ENCODE results near the gene CHL1.

The CHL1 gene

GRCh38 chr3:440826-441225, 244.3 kb downstream of the CHL1 start:
- no peak for DNase-seq (ENCODE audit: low spot score)
- Mint-ChIP-seq H3K4me1 (ENCODE audit: low read depth) (no peaks in the 10 kb centered on the region), H3K36me3 (ENCODE audit: low read depth) (no peaks in the 10 kb centered on the region), H3K27ac (no peak overlapping the region), H3K9me3 (peaks cover 17% of the 10 kb centered on the region), H3K4me3 (no peak overlapping the region), H3K27me3 (ENCODE audit: low read depth) (no peaks in the 10 kb centered on the region)

GRCh38 chr3:445960-446359, 249.4 kb downstream of the CHL1 start:
- peaks cover 19% of the 10 kb centered on the region for H3K9me3 Mint-ChIP-seq
- no peaks in the 10 kb centered on the region for H3K36me3 Mint-ChIP-seq (ENCODE audit: low read depth)
- no peak overlapping the region for H3K27ac Mint-ChIP-seq
- no peaks in the 10 kb centered on the region for H3K4me1 Mint-ChIP-seq (ENCODE audit: low read depth)
- no peaks in the 10 kb centered on the region for H3K27me3 Mint-ChIP-seq (ENCODE audit: low read depth)
- DNase-seq (ENCODE audit: low spot score): no peak
- H3K4me3 Mint-ChIP-seq: no peak overlapping the region

GRCh38 chr3:447671-448070, 251.1 kb downstream of the CHL1 start:
- no peaks in the 10 kb centered on the region for H3K36me3 Mint-ChIP-seq (ENCODE audit: low read depth)
- H3K9me3 Mint-ChIP-seq: peaks cover 11% of the 10 kb centered on the region
- no peak for DNase-seq (ENCODE audit: low spot score)
- no peak overlapping the region for H3K4me3 Mint-ChIP-seq
- H3K27ac Mint-ChIP-seq: no peak overlapping the region
- H3K4me1 Mint-ChIP-seq (ENCODE audit: low read depth): no peaks in the 10 kb centered on the region
- no peaks in the 10 kb centered on the region for H3K27me3 Mint-ChIP-seq (ENCODE audit: low read depth)

GRCh38 chr3:449711-450110, 253.1 kb downstream of the CHL1 start:
- Mint-ChIP-seq H3K36me3 (ENCODE audit: low read depth) (no peaks in the 10 kb centered on the region), H3K4me3 (no peak overlapping the region), H3K9me3 (peaks cover 11% of the 10 kb centered on the region), H3K27me3 (ENCODE audit: low read depth) (no peaks in the 10 kb centered on the region), H3K27ac (no peak overlapping the region), H3K4me1 (ENCODE audit: low read depth) (no peaks in the 10 kb centered on the region)
- DNase-seq (ENCODE audit: low spot score): no peak

GRCh38 chr3:452221-452620, 255.7 kb downstream of the CHL1 start:
- H3K36me3 Mint-ChIP-seq (ENCODE audit: low read depth): no peaks in the 10 kb centered on the region
- no peaks in the 10 kb centered on the region for H3K4me1 Mint-ChIP-seq (ENCODE audit: low read depth)
- no peak for DNase-seq (ENCODE audit: low spot score)
- H3K9me3 Mint-ChIP-seq: peaks cover under 1% of the 10 kb centered on the region
- no peak overlapping the region for H3K4me3 Mint-ChIP-seq
- H3K27me3 Mint-ChIP-seq (ENCODE audit: low read depth): no peaks in the 10 kb centered on the region
- H3K27ac Mint-ChIP-seq: no peak overlapping the region

GRCh38 chr3:453106-453505, 256.5 kb downstream of the CHL1 start:
- Mint-ChIP-seq H3K36me3 (ENCODE audit: low read depth) (no peaks in the 10 kb centered on the region), H3K27ac (no peak overlapping the region), H3K27me3 (ENCODE audit: low read depth) (no peaks in the 10 kb centered on the region), H3K4me1 (ENCODE audit: low read depth) (no peaks in the 10 kb centered on the region), H3K9me3 (no peaks in the 10 kb centered on the region), H3K4me3 (no peak overlapping the region)
- DNase-seq (ENCODE audit: low spot score): no peak

GRCh38 chr3:454986-455385, 258.4 kb downstream of the CHL1 start:
- Mint-ChIP-seq H3K9me3 (no peaks in the 10 kb centered on the region), H3K27ac (no peak overlapping the region), H3K4me1 (ENCODE audit: low read depth) (no peaks in the 10 kb centered on the region), H3K36me3 (ENCODE audit: low read depth) (no peaks in the 10 kb centered on the region), H3K27me3 (ENCODE audit: low read depth) (no peaks in the 10 kb centered on the region), H3K4me3 (no peak overlapping the region)
- DNase-seq (ENCODE audit: low spot score): no peak

- Mint-ChIP-seq H3K4me1 (ENCODE audit: low read depth) (no peaks in the 10 kb centered on the region), H3K4me3 (no peak overlapping the region), H3K27me3 (ENCODE audit: low read depth) (no peaks in the 10 kb centered on the region), H3K36me3 (ENCODE audit: low read depth) (no peaks in the 10 kb centered on the region), H3K9me3 (no peaks in the 10 kb centered on the region), H3K27ac (no peak overlapping the region)
- no peak for DNase-seq (ENCODE audit: low spot score)
Measured at GRCh38 chr3:458124-458523, 261.6 kb downstream of the CHL1 start.

GRCh38 chr3:458653-459310, 262.2 kb downstream of the CHL1 start:
- DNase-seq (ENCODE audit: low spot score): no peak
- H3K4me3 Mint-ChIP-seq: no peak overlapping the region
- H3K36me3 Mint-ChIP-seq (ENCODE audit: low read depth): no peaks in the 10 kb centered on the region
- H3K9me3 Mint-ChIP-seq: no peaks in the 10 kb centered on the region
- no peaks in the 10 kb centered on the region for H3K4me1 Mint-ChIP-seq (ENCODE audit: low read depth)
- no peak overlapping the region for H3K27ac Mint-ChIP-seq
- no peaks in the 10 kb centered on the region for H3K27me3 Mint-ChIP-seq (ENCODE audit: low read depth)
